CD4-positive, alpha-beta T cell treated with Interferon gamma for 1 hour (primary cell): ENCODE measurements around the gene SLC25A43.

Source experiments
- DNase-seq: peaks from one replicate; pipeline ENCODE4 v3.0.0-alpha.2; 2020

The SLC25A43 gene

GRCh38 chrX:119501511-119502148 lies 102.5 kb downstream of the SLC25A43 start:
- no peak for DNase-seq

- DNase-seq = peak; percentile 18
Measured at GRCh38 chrX:119502727-119503483, 103.8 kb downstream of the SLC25A43 start.

- DNase-seq = no peak
Measured at GRCh38 chrX:119503484-119503861, 104.3 kb downstream of the SLC25A43 start.
